ENCODE results near the gene CCNJL. TPM values are rescaled to one million over a fixed set of nuclear protein-coding genes. Genes with fewer than 3 reads are reported as not detected.

Gene CCNJL
- total and polyA plus RNA-seq, 7 donors: 0.16 to 18.7 (median 4.7) TPM

- 79 to 89% methylated on average over 7 of the region's 7 CpGs for WGBS, 2 donors
- TF ChIP-seq POLR2A (IDR thresholded peaks at IDR 0.05) (no peak), POLR2AphosphoS5 (IDR thresholded peaks at IDR 0.05) (no peak), EP300 (IDR thresholded peaks at IDR 0.05) (no peak), CTCF (IDR thresholded peaks at IDR 0.05) (no peak)
- DNase-seq: no peak
- no peak overlapping the region for H3K27ac ChIP-seq
- no peaks in the 10 kb centered on the region for H3K27me3 ChIP-seq
- no peaks in the 10 kb centered on the region for H3K9me3 ChIP-seq
- H3K36me3 ChIP-seq: no peaks in the 10 kb centered on the region
- H3K4me3 ChIP-seq: no peak overlapping the region
- no peaks in the 10 kb centered on the region for H3K4me1 ChIP-seq
- intact Hi-C loops (cut with DNase I): no loop called here
Observed at GRCh38 chr5:160259341-160259740, 53.0 kb downstream of the CCNJL start.

- 95 to 97% methylated on average over 6 of the region's 6 CpGs for WGBS, 2 donors
- Histone ChIP-seq H3K27ac (no peak overlapping the region), H3K4me1 (no peaks in the 10 kb centered on the region), H3K4me3 (no peak overlapping the region), H3K36me3 (no peaks in the 10 kb centered on the region), H3K27me3 (no peaks in the 10 kb centered on the region), H3K9me3 (no peaks in the 10 kb centered on the region)
- no peak for DNase-seq
- TF ChIP-seq EP300 (IDR thresholded peaks at IDR 0.05) (no peak), POLR2AphosphoS5 (IDR thresholded peaks at IDR 0.05) (no peak), CTCF (IDR thresholded peaks at IDR 0.05) (no peak), POLR2A (IDR thresholded peaks at IDR 0.05) (no peak)
- intact Hi-C loops (cut with DNase I): no loop called here
Observed at GRCh38 chr5:160254706-160255105, 57.7 kb downstream of the CCNJL start.

DNA sequence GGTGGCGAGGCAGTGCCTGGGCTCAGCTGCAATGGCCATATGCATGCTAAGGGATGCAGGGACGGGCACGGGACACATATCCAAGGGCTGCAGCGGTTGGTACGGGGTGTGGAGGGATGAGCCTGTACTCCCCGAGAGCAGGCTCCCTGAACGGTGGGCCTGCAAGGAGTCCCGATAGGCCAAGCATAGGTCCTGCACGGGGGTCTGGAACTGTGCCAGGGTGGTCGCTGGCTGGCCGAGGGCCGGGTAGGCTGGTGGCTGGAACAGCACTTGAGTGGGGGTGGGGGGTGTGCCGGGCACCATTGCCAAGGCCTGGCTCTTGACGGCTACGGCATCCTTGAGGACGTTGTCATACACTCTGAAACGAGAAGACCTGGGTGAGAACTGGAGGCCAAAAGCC lies 58.9 kb downstream of the CCNJL start:
- Histone ChIP-seq H3K27me3 (no peaks in the 10 kb centered on the region), H3K36me3 (no peaks in the 10 kb centered on the region), H3K9me3 (no peaks in the 10 kb centered on the region), H3K4me3 (no peak overlapping the region), H3K4me1 (no peaks in the 10 kb centered on the region), H3K27ac (no peak overlapping the region)
- DNase-seq: no peak
- WGBS, 2 donors: 92 to 95% methylated on average over 17 of the region's 17 CpGs
- TF ChIP-seq POLR2A (IDR thresholded peaks at IDR 0.05): no peak
- TF ChIP-seq POLR2AphosphoS5 (IDR thresholded peaks at IDR 0.05): no peak
- no peak for TF ChIP-seq EP300 (IDR thresholded peaks at IDR 0.05)
- TF ChIP-seq CTCF (IDR thresholded peaks at IDR 0.05): no peak
- intact Hi-C loops (cut with DNase I): no loop called here

- H3K9me3 ChIP-seq: no peaks in the 10 kb centered on the region
- no peaks in the 10 kb centered on the region for H3K4me1 ChIP-seq
- DNase-seq: no peak
- intact Hi-C loops (cut with DNase I): no loop called here
- H3K36me3 ChIP-seq: no peaks in the 10 kb centered on the region
- TF ChIP-seq EP300 (IDR thresholded peaks at IDR 0.05) (no peak), POLR2A (IDR thresholded peaks at IDR 0.05) (no peak), CTCF (IDR thresholded peaks at IDR 0.05) (no peak), POLR2AphosphoS5 (IDR thresholded peaks at IDR 0.05) (no peak)
- no peak overlapping the region for H3K4me3 ChIP-seq
- 91 to 92% methylated on average over 9 of the region's 9 CpGs for WGBS, 2 donors
- H3K27ac ChIP-seq: no peak overlapping the region
- H3K27me3 ChIP-seq: no peaks in the 10 kb centered on the region
Observed at GRCh38 chr5:160252916-160253315, 59.4 kb downstream of the CCNJL start.

DNA sequence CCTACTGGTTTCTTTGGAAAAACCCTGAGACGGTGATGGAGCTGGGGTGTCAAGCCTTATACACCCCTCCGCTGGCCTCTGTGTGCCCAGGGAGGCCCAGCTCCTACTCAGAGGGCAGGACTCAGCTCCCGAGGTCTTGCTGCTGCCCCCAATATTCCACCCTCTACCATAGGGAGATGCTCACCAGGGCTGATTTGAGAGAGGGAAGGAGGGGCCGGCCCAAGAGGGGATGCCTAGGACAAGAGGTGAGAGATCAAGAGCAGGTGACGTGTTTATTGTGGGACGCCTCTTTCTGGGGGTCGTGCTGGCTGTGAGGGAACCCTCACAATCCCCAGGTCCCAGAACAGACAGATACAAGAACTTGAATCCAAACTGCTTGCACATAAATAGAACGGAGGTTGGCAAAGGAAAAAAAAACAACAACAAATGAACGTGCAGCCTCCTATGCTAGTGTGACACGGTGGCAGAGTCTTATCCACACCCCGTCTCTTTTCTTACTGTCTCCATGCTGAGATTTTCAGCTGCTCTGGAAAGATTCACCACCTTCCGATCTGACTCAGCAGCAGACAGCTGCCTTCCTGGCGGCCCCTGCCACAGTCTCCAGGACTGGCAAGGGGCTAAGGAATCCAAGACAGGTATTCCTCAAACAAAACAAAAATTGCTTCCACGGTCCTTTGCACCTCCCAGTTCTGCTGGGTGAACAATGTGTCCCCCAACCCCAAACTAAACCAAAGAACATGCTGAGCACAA lies 60.8 kb downstream of the CCNJL start:
- Histone ChIP-seq H3K27me3 (no peaks in the 10 kb centered on the region), H3K27ac (no peak overlapping the region), H3K36me3 (no peaks in the 10 kb centered on the region), H3K9me3 (no peaks in the 10 kb centered on the region), H3K4me3 (no peak overlapping the region), H3K4me1 (no peaks in the 10 kb centered on the region)
- no peak for DNase-seq
- WGBS, 2 donors: 85 to 90% methylated on average over 14 of the region's 14 CpGs
- TF ChIP-seq CTCF (IDR thresholded peaks at IDR 0.05) (no peak), POLR2A (IDR thresholded peaks at IDR 0.05) (no peak), POLR2AphosphoS5 (IDR thresholded peaks at IDR 0.05) (no peak), EP300 (IDR thresholded peaks at IDR 0.05) (no peak)
- intact Hi-C loops (cut with DNase I): no loop called here

Measured in sigmoid colon (tissue), 7 donors.